ENCODE measurements around the gene IER3. TPM values are rescaled to one million over a fixed set of nuclear protein-coding genes. Genes with fewer than 3 reads are reported as not detected.

Gene IER3
- total and polyA plus RNA-seq, 5 donors from 2014 or later = 0.38 to 5.1 (median 1.7) TPM

Other genes with a start within 250 kb of the IER3 start
- 189 TPM for gene GNL1, start 188.1 kb downstream of the IER3 start, total RNA-seq
- gene GNL1, start 188.1 kb downstream of the IER3 start, polyA plus RNA-seq = 10 to 100 TPM; 36.6 to 41.7 (median 37.6) TPM
- gene PRR3, start 187.3 kb downstream of the IER3 start, total RNA-seq = 12.0 TPM
- 10 to 100 TPM in 1 of 4 donors, 1 to 10 TPM in 3; 4.9 to 10.1 (median 7.7) TPM for gene PRR3, start 187.3 kb downstream of the IER3 start, polyA plus RNA-seq
- 113 TPM for gene ABCF1, start 173.1 kb downstream of the IER3 start, total RNA-seq
- gene ABCF1, start 173.1 kb downstream of the IER3 start, polyA plus RNA-seq = 10 to 100 TPM; 14.3 to 25.3 (median 16.4) TPM
- 164 TPM for gene PPP1R10, start 127.3 kb downstream of the IER3 start, total RNA-seq
- gene PPP1R10, start 127.3 kb downstream of the IER3 start, polyA plus RNA-seq = 10 to 100 TPM; 18.0 to 22.9 (median 19.7) TPM
- 19.0 TPM for gene MRPS18B, start 126.7 kb downstream of the IER3 start, total RNA-seq
- gene MRPS18B, start 126.7 kb downstream of the IER3 start, polyA plus RNA-seq = 100 to 1,000 TPM; 121 to 165 (median 151) TPM
- 7.2 TPM for gene ATAT1, start 117.7 kb downstream of the IER3 start, total RNA-seq
- under 1 TPM; 0.27 to 0.89 (median 0.53) TPM for gene ATAT1, start 117.7 kb downstream of the IER3 start, polyA plus RNA-seq
- 24.4 TPM for gene C6orf136, start 97.4 kb downstream of the IER3 start, total RNA-seq
- gene C6orf136, start 97.4 kb downstream of the IER3 start, polyA plus RNA-seq = 10 to 100 TPM in 2 of 4 donors, 1 to 10 TPM in 2; 7.5 to 19.7 (median 10.9) TPM
- gene DHX16, start 71.5 kb downstream of the IER3 start, total RNA-seq = 33.8 TPM
- 10 to 100 TPM; 13.2 to 25.3 (median 16.7) TPM for gene DHX16, start 71.5 kb downstream of the IER3 start, polyA plus RNA-seq
- 164 TPM for gene PPP1R18, start 57.9 kb downstream of the IER3 start, total RNA-seq
- gene PPP1R18, start 57.9 kb downstream of the IER3 start, polyA plus RNA-seq = 100 to 1,000 TPM; 110 to 159 (median 119) TPM
- gene NRM, start 53.6 kb downstream of the IER3 start, total RNA-seq = 9.0 TPM
- 10 to 100 TPM in 1 of 4 donors, 1 to 10 TPM in 3; 7.5 to 17.7 (median 9.2) TPM for gene NRM, start 53.6 kb downstream of the IER3 start, polyA plus RNA-seq
- gene MDC1, start 27.3 kb downstream of the IER3 start, total RNA-seq = 32.7 TPM
- gene MDC1, start 27.3 kb downstream of the IER3 start, polyA plus RNA-seq = 1 to 10 TPM; 1.2 to 5.0 (median 3.7) TPM
- 119 TPM for gene TUBB, start 24.2 kb downstream of the IER3 start, total RNA-seq
- 100 to 1,000 TPM; 125 to 158 (median 138) TPM for gene TUBB, start 24.2 kb downstream of the IER3 start, polyA plus RNA-seq
- gene FLOT1, start 1.9 kb downstream of the IER3 start, total RNA-seq = 25.3 TPM
- gene FLOT1, start 1.9 kb downstream of the IER3 start, polyA plus RNA-seq = 10 to 100 TPM; 30.5 to 63.2 (median 48.1) TPM
- 5.0 TPM for gene DDR1, start 140.0 kb upstream of the IER3 start, total RNA-seq
- 1 to 10 TPM; 1.2 to 3.5 (median 1.9) TPM for gene DDR1, start 140.0 kb upstream of the IER3 start, polyA plus RNA-seq
- gene GTF2H4, start 163.7 kb upstream of the IER3 start, total RNA-seq = 15.5 TPM
- gene GTF2H4, start 163.7 kb upstream of the IER3 start, polyA plus RNA-seq = 1 to 10 TPM; 6.8 to 7.8 (median 7.0) TPM
- 19.8 TPM for gene VARS2, start 169.7 kb upstream of the IER3 start, total RNA-seq
- gene VARS2, start 169.7 kb upstream of the IER3 start, polyA plus RNA-seq = 10 to 100 TPM; 12.9 to 20.7 (median 15.9) TPM
- not detected for gene SFTA2, start 187.6 kb upstream of the IER3 start, total RNA-seq
- gene SFTA2, start 187.6 kb upstream of the IER3 start, polyA plus RNA-seq = under 1 TPM in 2 of 4 donors, not detected in 2; 0.25 to 0.32 TPM
- gene MUCL3, start 196.4 kb upstream of the IER3 start, total RNA-seq = not detected
- not detected for gene MUCL3, start 196.4 kb upstream of the IER3 start, polyA plus RNA-seq
- gene MUC21, start 239.2 kb upstream of the IER3 start, total RNA-seq = not detected
- not detected for gene MUC21, start 239.2 kb upstream of the IER3 start, polyA plus RNA-seq

All from CD4-positive, CD25-positive, alpha-beta regulatory T cell (primary cell).